HEK293 (cell line): ENCODE results near the gene RFPL4A.

Experiments used
- CTCF ChIA-PET: fragments of 350-600 bp; formaldehyde crosslinking; extraction: SDS; loops from one replicate; lab custom pipeline; 2021; ENCODE audit warnings: antibody characterized with exemption; lab: Yijun Ruan, JAX
- POLR2A ChIA-PET: fragments of 300-600 bp; formaldehyde crosslinking; extraction: SDS; loops from one replicate; lab custom pipeline; 2020; ENCODE audit warnings: antibody characterized with exemption, inconsistent platforms; lab: Yijun Ruan, JAX
- H3K27ac ChIP-seq: fragments of 200-500 bp; sonication (Bioruptor generic); 2 replicates; pipeline ENCODE4 v1.5.1; 2014; ENCODE audit warnings: low read depth, low read length, control low read depth, inconsistent platforms; ENCODE audit errors: extremely low read depth
- H3K36me3 ChIP-seq, 2 experiments: fragments of 200-500 bp in 1 of 2; sonication (Bioruptor generic) in 1 of 2; 1 replicate in 1 of 2; 2 replicates in 1 of 2; pipeline ENCODE4 v1.5.1; 2014 to 2017; ENCODE audit warnings: inconsistent platforms in 2 of 2, low read length in 2 of 2; ENCODE audit not compliant: control insufficient read depth in 2 of 2, insufficient read depth in 1 of 2
- H3K4me1 ChIP-seq: fragments of 200-500 bp; sonication (Bioruptor generic); 2 replicates; pipeline ENCODE4 v1.5.1; 2014; ENCODE audit warnings: mild to moderate bottlenecking, low read length, inconsistent platforms; ENCODE audit not compliant: control insufficient read depth, insufficient read depth
- H3K4me3 ChIP-seq: 2 replicates; pipeline ENCODE4 v1.5.1; 2011; ENCODE audit warnings: low read depth, mild to moderate bottlenecking, control low read depth, low read length, moderate library complexity
- H3K9me3 ChIP-seq: fragments of 200-500 bp; sonication (Bioruptor generic); 2 replicates; pipeline ENCODE4 v1.5.1; 2014; ENCODE audit warnings: low read depth, low read length, inconsistent platforms; ENCODE audit not compliant: control insufficient read depth, insufficient read depth
- PRDM1 ChIP-seq: fragments of 450-650 bp; formaldehyde crosslinking; IDR thresholded peaks from 2 replicates; pipeline ENCODE4; 2016; ENCODE audit warnings: missing biosample characterization, missing genetic modification characterization
- SCRT2 ChIP-seq: fragments of 450-650 bp; formaldehyde crosslinking; IDR thresholded peaks from 2 replicates; pipeline ENCODE4 v1.5.1; 2016; ENCODE audit warnings: missing biosample characterization, missing genetic modification characterization
- WT1 ChIP-seq: fragments of 450-650 bp; formaldehyde crosslinking; IDR thresholded peaks from 2 replicates; pipeline ENCODE4 v1.5.1; 2016; ENCODE audit warnings: missing biosample characterization, missing genetic modification characterization
- ZFP3 ChIP-seq: fragments of 450-650 bp; formaldehyde crosslinking; IDR thresholded peaks from 2 replicates; pipeline ENCODE4 v1.5.1; 2016; ENCODE audit warnings: low read depth, missing biosample characterization, missing genetic modification characterization
- ZNF175 ChIP-seq: fragments of 450-650 bp; formaldehyde crosslinking; IDR thresholded peaks from 2 replicates; pipeline ENCODE4 v1.5.1; 2016; ENCODE audit warnings: missing biosample characterization, missing genetic modification characterization
- ZNF23 ChIP-seq: fragments of 450-650 bp; formaldehyde crosslinking; IDR thresholded peaks from 2 replicates; pipeline ENCODE4 v1.5.1; 2016; ENCODE audit warnings: missing biosample characterization, missing genetic modification characterization, borderline replicate concordance
- ZNF292 ChIP-seq: fragments of 450-650 bp; formaldehyde crosslinking; IDR thresholded peaks from 2 replicates; pipeline ENCODE4 v1.5.1; 2016; ENCODE audit warnings: low read depth, missing biosample characterization, missing genetic modification characterization, borderline replicate concordance
- ZNF324 ChIP-seq: fragments of 450-650 bp; formaldehyde crosslinking; IDR thresholded peaks from 2 replicates; pipeline ENCODE4 v1.5.1; 2016; ENCODE audit warnings: missing biosample characterization, missing genetic modification characterization
- ZNF549 ChIP-seq: fragments of 450-650 bp; IDR thresholded peaks from 2 replicates; pipeline ENCODE4 v1.5.1; 2018; ENCODE audit warnings: missing biosample characterization, missing genetic modification characterization, mild to moderate bottlenecking, inconsistent platforms, moderate library complexity
- ZNF600 ChIP-seq: fragments of 450-650 bp; formaldehyde crosslinking; IDR thresholded peaks from 2 replicates; pipeline ENCODE4 v1.5.1; 2016; ENCODE audit warnings: missing biosample characterization, missing genetic modification characterization
- ZNF623 ChIP-seq: fragments of 450-650 bp; formaldehyde crosslinking; IDR thresholded peaks from 2 replicates; pipeline ENCODE4 v1.5.1; 2016; ENCODE audit warnings: missing biosample characterization, missing genetic modification characterization
- ZNF626 ChIP-seq: fragments of 450-650 bp; sonication (Bioruptor Pico); formaldehyde crosslinking; IDR thresholded peaks from 2 replicates; pipeline ENCODE4 v1.5.1; 2018; ENCODE audit warnings: missing biosample characterization, missing genetic modification characterization, inconsistent platforms
- ZNF707 ChIP-seq: fragments of 450-650 bp; formaldehyde crosslinking; IDR thresholded peaks from 2 replicates; pipeline ENCODE4 v1.5.1; 2016; ENCODE audit warnings: missing biosample characterization, missing genetic modification characterization
- ZNF768 ChIP-seq: fragments of 450-650 bp; formaldehyde crosslinking; IDR thresholded peaks from 2 replicates; pipeline ENCODE4 v1.5.1; 2018; ENCODE audit warnings: missing biosample characterization, mild to moderate bottlenecking, missing genetic modification characterization
- TF ChIP-seq, protein P1 (sequence below): fragments of 450-650 bp; formaldehyde crosslinking; IDR thresholded peaks from 2 replicates; pipeline ENCODE4 v1.5.1; 2016; ENCODE audit warnings: missing biosample characterization, missing genetic modification characterization
- TF ChIP-seq, protein P2 (sequence below): fragments of 450-650 bp; formaldehyde crosslinking; IDR thresholded peaks from 2 replicates; pipeline ENCODE4 v1.5.1; 2017; ENCODE audit warnings: missing biosample characterization, missing genetic modification characterization
- TF ChIP-seq, protein P3 (sequence below): fragments of 450-650 bp; formaldehyde crosslinking; IDR thresholded peaks from 2 replicates; pipeline ENCODE4 v1.5.1; 2016; ENCODE audit warnings: missing biosample characterization, missing genetic modification characterization, borderline replicate concordance
- TF ChIP-seq, protein P4 (sequence below): fragments of 450-650 bp; formaldehyde crosslinking; IDR thresholded peaks from 2 replicates; pipeline ENCODE4 v1.5.1; 2016; ENCODE audit warnings: missing biosample characterization, missing genetic modification characterization, borderline replicate concordance

RFPL4A gene

DNA sequence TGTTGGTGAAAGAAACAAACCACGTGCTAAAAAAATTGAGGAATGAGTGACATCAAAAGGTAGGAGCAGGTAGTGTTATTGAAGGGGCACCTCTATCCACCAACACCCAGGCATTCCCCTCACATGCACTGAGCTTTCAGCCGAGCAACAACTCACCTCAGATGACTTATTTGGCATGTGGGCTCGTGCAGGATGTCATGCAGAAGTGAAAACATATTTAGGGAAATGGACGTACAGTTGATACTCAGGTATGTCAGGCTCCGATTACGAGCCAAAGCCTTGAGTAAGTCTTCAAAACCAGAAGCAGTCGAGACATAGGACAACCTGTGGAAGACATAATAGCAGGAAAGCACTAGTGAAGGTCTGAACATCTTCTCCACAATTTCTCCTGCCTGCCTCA is 42.5 kb downstream of the RFPL4A start:
- H3K9me3 ChIP-seq: no peaks in the 10 kb centered on the region; the same call in 1 of the 2 replicates
- TF ChIP-seq ZNF292: no peak
- no peak for TF ChIP-seq ZNF623 (tag by site-specific recombination)
- no peak overlapping the region for H3K4me3 ChIP-seq
- no peak overlapping the region for H3K27ac ChIP-seq
- no peaks in the 10 kb centered on the region for H3K4me1 ChIP-seq
- CTCF ChIA-PET: interaction anchor here (1.8 to 2.2 kb wide), 2 partner anchors 8 to 23 kb away, joined by 5 to 10 read pairs; no protein-coding TSS in a partner anchor
- H3K36me3 ChIP-seq: no peaks in the 10 kb centered on the region
- POLR2A ChIA-PET: no interaction called here

DNA sequence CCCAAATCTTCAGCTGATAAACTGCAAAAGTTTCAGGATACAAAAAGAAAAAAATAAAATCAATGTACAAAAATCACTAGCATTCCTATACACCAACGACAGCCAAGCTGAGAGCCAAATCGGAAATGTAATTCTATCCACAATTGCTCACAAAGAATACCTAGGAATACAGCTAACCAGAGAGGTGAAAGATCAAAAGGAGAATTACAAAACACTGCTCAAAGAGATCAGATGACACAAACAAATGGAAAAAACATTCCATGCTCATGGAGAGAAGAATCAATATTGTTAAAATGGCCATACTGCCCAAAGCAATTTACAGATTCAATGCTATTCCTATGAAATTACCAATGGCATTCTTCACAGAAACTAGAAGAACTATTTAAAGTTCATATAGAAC is 43.4 kb downstream of the RFPL4A start:
- ChIA-PET CTCF (interaction anchor here (1.8 kb wide), 1 partner anchor 24 kb away, joined by 5 read pairs; no protein-coding TSS in a partner anchor), POLR2A (no interaction called here)
- TF ChIP-seq ZNF175 (tag by site-specific recombination): no peak
- TF ChIP-seq ZNF23 (tag by site-specific recombination): no peak
- TF ChIP-seq PRDM1 (tag by site-specific recombination): no peak
- TF ChIP-seq ZNF600 (tag by site-specific recombination): no peak
- TF ChIP-seq, protein P1, sequence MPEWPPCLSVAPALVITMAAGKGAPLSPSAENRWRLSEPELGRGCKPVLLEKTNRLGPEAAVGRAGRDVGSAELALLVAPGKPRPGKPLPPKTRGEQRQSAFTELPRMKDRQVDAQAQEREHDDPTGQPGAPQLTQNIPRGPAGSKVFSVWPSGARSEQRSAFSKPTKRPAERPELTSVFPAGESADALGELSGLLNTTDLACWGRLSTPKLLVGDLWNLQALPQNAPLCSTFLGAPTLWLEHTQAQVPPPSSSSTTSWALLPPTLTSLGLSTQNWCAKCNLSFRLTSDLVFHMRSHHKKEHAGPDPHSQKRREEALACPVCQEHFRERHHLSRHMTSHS (tag by site-specific recombination): no peak
- no peak for TF ChIP-seq ZNF549 (tag by site-specific recombination)
- no peak for TF ChIP-seq SCRT2 (tag by site-specific recombination)
- TF ChIP-seq, protein P2, sequence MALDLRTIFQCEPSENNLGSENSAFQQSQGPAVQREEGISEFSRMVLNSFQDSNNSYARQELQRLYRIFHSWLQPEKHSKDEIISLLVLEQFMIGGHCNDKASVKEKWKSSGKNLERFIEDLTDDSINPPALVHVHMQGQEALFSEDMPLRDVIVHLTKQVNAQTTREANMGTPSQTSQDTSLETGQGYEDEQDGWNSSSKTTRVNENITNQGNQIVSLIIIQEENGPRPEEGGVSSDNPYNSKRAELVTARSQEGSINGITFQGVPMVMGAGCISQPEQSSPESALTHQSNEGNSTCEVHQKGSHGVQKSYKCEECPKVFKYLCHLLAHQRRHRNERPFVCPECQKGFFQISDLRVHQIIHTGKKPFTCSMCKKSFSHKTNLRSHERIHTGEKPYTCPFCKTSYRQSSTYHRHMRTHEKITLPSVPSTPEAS (tag by site-specific recombination): no peak
- TF ChIP-seq ZNF626: no peak
- no peak for TF ChIP-seq ZNF768
- no peak for TF ChIP-seq ZNF324 (tag by site-specific recombination)
- no peak for TF ChIP-seq ZFP3
- TF ChIP-seq, protein P3, sequence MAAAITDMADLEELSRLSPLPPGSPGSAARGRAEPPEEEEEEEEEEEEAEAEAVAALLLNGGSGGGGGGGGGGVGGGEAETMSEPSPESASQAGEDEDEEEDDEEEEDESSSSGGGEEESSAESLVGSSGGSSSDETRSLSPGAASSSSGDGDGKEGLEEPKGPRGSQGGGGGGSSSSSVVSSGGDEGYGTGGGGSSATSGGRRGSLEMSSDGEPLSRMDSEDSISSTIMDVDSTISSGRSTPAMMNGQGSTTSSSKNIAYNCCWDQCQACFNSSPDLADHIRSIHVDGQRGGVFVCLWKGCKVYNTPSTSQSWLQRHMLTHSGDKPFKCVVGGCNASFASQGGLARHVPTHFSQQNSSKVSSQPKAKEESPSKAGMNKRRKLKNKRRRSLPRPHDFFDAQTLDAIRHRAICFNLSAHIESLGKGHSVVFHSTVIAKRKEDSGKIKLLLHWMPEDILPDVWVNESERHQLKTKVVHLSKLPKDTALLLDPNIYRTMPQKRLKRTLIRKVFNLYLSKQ (tag by site-specific recombination): no peak
- TF ChIP-seq, protein P4, sequence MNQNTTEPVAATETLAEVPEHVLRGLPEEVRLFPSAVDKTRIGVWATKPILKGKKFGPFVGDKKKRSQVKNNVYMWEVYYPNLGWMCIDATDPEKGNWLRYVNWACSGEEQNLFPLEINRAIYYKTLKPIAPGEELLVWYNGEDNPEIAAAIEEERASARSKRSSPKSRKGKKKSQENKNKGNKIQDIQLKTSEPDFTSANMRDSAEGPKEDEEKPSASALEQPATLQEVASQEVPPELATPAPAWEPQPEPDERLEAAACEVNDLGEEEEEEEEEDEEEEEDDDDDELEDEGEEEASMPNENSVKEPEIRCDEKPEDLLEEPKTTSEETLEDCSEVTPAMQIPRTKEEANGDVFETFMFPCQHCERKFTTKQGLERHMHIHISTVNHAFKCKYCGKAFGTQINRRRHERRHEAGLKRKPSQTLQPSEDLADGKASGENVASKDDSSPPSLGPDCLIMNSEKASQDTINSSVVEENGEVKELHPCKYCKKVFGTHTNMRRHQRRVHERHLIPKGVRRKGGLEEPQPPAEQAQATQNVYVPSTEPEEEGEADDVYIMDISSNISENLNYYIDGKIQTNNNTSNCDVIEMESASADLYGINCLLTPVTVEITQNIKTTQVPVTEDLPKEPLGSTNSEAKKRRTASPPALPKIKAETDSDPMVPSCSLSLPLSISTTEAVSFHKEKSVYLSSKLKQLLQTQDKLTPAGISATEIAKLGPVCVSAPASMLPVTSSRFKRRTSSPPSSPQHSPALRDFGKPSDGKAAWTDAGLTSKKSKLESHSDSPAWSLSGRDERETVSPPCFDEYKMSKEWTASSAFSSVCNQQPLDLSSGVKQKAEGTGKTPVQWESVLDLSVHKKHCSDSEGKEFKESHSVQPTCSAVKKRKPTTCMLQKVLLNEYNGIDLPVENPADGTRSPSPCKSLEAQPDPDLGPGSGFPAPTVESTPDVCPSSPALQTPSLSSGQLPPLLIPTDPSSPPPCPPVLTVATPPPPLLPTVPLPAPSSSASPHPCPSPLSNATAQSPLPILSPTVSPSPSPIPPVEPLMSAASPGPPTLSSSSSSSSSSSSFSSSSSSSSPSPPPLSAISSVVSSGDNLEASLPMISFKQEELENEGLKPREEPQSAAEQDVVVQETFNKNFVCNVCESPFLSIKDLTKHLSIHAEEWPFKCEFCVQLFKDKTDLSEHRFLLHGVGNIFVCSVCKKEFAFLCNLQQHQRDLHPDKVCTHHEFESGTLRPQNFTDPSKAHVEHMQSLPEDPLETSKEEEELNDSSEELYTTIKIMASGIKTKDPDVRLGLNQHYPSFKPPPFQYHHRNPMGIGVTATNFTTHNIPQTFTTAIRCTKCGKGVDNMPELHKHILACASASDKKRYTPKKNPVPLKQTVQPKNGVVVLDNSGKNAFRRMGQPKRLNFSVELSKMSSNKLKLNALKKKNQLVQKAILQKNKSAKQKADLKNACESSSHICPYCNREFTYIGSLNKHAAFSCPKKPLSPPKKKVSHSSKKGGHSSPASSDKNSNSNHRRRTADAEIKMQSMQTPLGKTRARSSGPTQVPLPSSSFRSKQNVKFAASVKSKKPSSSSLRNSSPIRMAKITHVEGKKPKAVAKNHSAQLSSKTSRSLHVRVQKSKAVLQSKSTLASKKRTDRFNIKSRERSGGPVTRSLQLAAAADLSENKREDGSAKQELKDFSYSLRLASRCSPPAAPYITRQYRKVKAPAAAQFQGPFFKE (tag by site-specific recombination): no peak
- TF ChIP-seq ZNF707 (tag by site-specific recombination): no peak
- no peak for TF ChIP-seq WT1
- Histone ChIP-seq H3K4me3 (no peak overlapping the region), H3K27ac (no peak overlapping the region), H3K4me1 (no peaks in the 10 kb centered on the region), H3K9me3 (no peaks in the 10 kb centered on the region; the same call in 1 of the 2 replicates), H3K36me3 (no peaks in the 10 kb centered on the region)
